ENCODE measurements around the gene SORCS3.

Gene SORCS3

DNA sequence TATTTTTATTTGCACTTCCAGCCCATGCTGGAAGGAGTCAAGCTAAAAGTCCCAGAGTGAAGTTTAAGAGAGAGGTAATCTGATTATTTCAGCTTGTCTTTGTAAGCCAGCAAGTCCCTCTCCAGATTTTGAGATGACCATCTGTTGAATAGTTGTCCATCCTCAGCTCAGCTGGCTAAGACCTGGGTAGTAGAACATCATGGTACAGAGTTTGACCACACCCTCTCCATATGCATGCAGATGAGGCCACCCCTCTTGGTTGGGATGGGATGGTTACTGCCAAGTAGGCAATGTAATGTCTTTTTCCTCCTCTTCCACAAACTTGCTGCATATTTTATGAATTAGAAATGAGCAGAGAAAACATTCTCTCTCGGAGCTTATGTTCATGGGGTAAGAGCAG, 639.8 kb downstream of the SORCS3 start:
- DNase-seq = no peak

DNA sequence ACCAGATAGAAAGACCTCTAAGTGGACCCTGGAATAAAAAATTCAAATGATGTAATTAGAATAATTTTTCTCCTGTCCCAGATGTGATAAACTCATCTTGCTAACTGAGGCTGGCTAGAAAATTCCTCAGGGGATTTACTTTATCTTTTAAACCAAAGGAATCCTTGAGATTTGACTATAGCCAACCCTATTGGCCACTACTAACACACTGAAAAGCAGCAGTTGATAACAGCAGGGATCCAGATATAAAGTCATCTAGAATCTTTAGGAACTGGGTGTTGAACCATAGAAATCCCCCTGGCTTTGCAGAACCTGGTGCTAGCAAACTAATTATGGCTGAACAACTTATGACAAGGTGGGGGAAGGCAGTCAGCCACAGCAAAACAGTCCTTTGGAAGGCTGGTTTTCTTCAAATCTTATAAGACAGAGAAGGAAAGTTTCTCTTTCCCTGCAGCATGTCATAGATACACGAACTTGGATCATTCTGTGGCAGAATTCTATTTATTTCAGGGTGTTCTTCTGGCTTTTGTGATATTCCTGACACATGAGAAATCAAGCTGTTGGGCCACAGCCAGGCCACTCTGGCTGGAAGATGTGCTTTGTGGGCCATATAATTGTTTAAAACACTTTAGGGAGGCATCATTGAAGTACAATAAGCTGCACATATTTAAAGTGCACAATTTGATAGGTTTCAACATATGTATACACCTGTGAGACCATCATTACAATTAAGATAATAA, 643.6 kb downstream of the SORCS3 start:
- DNase-seq = no peak

DNA sequence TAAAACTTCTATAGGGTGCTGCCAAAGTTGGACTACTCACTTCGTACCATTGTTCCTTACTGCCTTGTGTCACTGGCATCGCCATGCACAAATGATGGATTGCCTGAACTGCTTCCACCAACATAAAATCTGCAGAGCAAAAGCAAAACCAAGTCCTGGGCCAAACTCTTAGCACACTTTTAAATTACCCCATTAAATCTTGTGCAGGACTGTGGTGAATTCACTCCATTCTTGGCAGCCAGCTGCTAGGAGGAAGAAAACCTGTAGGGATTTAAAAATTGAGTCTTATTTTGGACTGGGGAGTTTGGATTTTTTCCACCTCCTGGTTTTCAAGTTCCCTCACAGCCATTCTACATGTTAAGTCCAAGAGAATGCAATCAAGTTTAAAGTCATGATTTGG, 646.9 kb downstream of the SORCS3 start:
- no peak for DNase-seq

DNA sequence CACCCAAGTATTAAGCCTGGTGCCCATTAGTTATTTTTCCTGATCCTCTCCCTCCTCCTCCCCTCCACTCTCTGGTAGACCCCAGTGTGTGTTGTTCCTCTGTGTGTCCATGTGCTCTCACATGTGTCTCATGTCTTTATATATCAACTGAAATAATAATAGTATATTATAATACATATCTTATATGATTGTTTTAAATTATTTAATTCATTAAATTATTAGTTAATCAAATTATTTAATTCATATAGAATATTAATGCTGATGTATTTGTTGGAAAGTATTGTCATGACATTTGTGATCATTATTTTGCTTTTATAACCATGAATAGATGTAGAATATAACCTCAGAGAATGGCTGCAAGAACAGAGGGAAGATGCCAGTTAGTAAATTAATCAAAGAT, 647.5 kb downstream of the SORCS3 start:
- no peak for DNase-seq

DNA sequence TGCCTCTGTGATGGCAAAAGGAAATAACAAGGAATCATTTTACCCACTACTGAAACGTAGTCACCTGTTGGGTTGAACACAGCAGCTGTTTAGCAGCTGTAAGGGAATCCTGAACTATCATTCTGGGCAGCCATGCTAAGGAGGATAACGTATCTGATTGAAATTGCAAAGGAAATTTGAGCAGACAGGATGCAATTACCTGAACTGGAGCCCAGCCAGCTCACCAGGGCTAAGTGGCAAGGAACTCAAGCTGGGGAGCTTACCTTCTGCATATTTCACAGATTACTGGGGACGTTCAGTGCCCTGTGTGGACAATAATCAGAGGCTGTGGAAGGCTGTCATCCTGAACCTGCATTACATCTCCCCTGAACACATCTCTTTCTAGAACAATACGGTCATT, 650.5 kb downstream of the SORCS3 start:
- DNase-seq = no peak

DNA sequence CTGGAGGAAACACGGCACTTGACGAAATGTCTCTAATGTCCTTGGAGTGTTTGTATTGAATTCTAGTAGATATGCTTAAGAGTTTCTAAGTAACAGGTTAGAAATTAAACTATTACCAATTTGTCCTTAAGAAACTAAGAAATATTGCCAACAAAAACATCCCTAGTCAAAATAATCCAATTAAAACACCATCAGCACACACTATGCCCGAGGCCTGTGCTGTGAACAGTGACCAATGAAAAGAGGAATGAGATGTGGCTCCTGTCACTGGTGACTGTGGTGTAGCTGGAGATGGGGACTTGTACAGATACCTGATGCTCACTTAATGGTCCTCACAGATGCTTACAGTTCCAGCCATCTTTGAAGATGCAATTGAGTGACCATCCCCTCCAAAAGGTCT, 651.1 kb downstream of the SORCS3 start:
- no peak for DNase-seq
